ENCODE measurements around the gene TSHZ1.

GRCh38 chr18:75248426-75249174, 38.0 kb downstream of the TSHZ1 start:
- TF ChIP-seq CTCF (IDR thresholded peaks at IDR 0.05; ENCODE audit: low read depth, low read length): no peak
- no peak for TF ChIP-seq POLR2A (IDR thresholded peaks at IDR 0.05; ENCODE audit: extremely low read depth, insufficient read length)
- no peak for TF ChIP-seq MAX (IDR thresholded peaks at IDR 0.05; ENCODE audit: low read depth, low read length)
- TF ChIP-seq MYC (IDR thresholded peaks at IDR 0.05; ENCODE audit: low read depth, low read length): no peak
